NB4 (cell line): ENCODE measurements around the gene ZNF530.

ENCODE experiments used
- CTCF ChIP-seq: IDR thresholded peaks from one replicate; pipeline ENCODE4 v1.5.1; 2012; ENCODE audit warnings: low read depth, low read length
- MYC ChIP-seq: IDR thresholded peaks from 2 replicates; pipeline ENCODE4 v1.6.1; 2011; ENCODE audit warnings: low read depth, low read length
- POLR2A ChIP-seq: IDR thresholded peaks from 2 replicates; pipeline ENCODE4 v1.6.1; 2011; ENCODE audit warnings: mild to moderate bottlenecking; ENCODE audit not compliant: insufficient read length; ENCODE audit errors: extremely low read depth

GRCh38 chr19:57552432-57552831 lies 47.3 kb upstream of the ZNF530 start:
- no peak for TF ChIP-seq CTCF
- no peak for TF ChIP-seq MYC
- no peak for TF ChIP-seq POLR2A
